Measurements from ENCODE around the gene RHOJ. TPM values are rescaled to one million over a fixed set of nuclear protein-coding genes. Genes with fewer than 3 reads are reported as not detected.

The RHOJ gene
- total and polyA plus RNA-seq, 2 of the 8 experiments (the other 6 are each of a cell fraction or from before 2014, with no cell fraction given): 0.11 TPM; not detected in 1

DNA sequence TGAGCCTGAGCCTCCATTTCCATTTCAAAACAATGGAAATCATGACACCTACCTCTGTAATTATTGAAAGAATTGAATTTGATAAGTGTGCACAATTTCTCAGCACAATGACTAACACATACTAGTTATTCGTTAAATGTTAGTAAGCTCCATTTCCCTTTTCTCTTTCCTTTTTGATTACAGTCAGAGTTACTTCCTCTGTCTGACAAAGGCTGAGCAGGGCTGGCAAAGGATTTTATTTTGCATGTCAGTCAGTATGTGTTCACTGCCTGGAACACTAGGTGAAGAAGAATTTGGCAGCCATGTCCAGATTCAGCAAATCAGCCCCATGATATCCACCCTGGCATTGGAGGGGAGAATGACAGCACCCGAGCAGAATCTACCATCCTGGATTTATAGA lies 12.2 kb upstream of the RHOJ start:
- no peak overlapping the region for H2AK5ac ChIP-seq (ENCODE audit: low read depth, low read length)
- H2BK12ac ChIP-seq (ENCODE audit: low read depth, low read length): no peak overlapping the region
- no peak overlapping the region for H3K18ac ChIP-seq (ENCODE audit: extremely low read depth, low read length)
- no peak overlapping the region for H2BK120ac ChIP-seq (replicated peaks; ENCODE audit: low read depth, low read length)
- no peak overlapping the region for H2BK5ac ChIP-seq (ENCODE audit: low read depth, low read length)
- H2AFZ ChIP-seq (ENCODE audit: low read length): no peak overlapping the region
- H3K4me1 ChIP-seq (replicated peaks in 1 of 4; ENCODE audit: control insufficient read depth in 3 of 4, insufficient read depth in 4 of 4, low read length in 3 of 4): no peaks in the 10 kb centered on the region
- no peaks in the 10 kb centered on the region for H3K27me3 ChIP-seq (replicated peaks in 1 of 4; ENCODE audit: control insufficient read depth in 3 of 4, extremely low read depth in 1 of 4, insufficient read depth in 3 of 4, low read length in 3 of 4)
- no peak overlapping the region for H3K4me3 ChIP-seq (ENCODE audit: extremely low read depth in 1 of 4, insufficient read depth in 2 of 4, low read depth in 3 of 4, low read length in 4 of 4)
- DNase-seq (ENCODE audit: low read depth in 1 of 2, low spot score in 2 of 2) (no peak), FAIRE-seq (no peak)
- H4K91ac ChIP-seq (replicated peaks; ENCODE audit: insufficient read length, low read length): no peak overlapping the region
- no peak overlapping the region for H3K27ac ChIP-seq (ENCODE audit: low read depth, low read length)
- H4K8ac ChIP-seq (ENCODE audit: extremely low read depth, insufficient read depth, low read length): no peak overlapping the region
- no peak overlapping the region for H3K4me2 ChIP-seq (ENCODE audit: insufficient read depth in 1 of 2, low read depth in 2 of 2, low read length in 2 of 2)
- H3K23ac ChIP-seq (ENCODE audit: insufficient read length): no peak overlapping the region
- WGBS, 2 experiments (ENCODE audit: extremely low coverage in 1 of 2, insufficient coverage in 1 of 2, insufficient read length in 1 of 2, insufficient replicate concordance in 2 of 2, low coverage in 1 of 2, low lambda C conversion rate in 2 of 2, missing lambda C conversion rate in 1 of 2): 90% methylated on average over 2 of the region's 2 CpGs; no CpG with 5 or more reads in 1 of the 2 experiments
- H3K79me2 ChIP-seq (ENCODE audit: control insufficient read depth in 1 of 2, insufficient read depth in 2 of 2, low read length in 2 of 2): no peaks in the 10 kb centered on the region
- POLR2A ChIA-PET (ENCODE audit: partially characterized antibody): no interaction called here
- no peaks in the 10 kb centered on the region for H4K20me1 ChIP-seq (replicated peaks in 1 of 2; ENCODE audit: control insufficient read depth in 1 of 2, insufficient read depth in 2 of 2, low read length in 2 of 2)
- no peaks in the 10 kb centered on the region for H3K23me2 ChIP-seq (ENCODE audit: low read depth, low read length)
- no peak overlapping the region for H3K4ac ChIP-seq (replicated peaks; ENCODE audit: insufficient read length, low read depth, low read length)
- H3K56ac ChIP-seq (replicated peaks; ENCODE audit: insufficient read length, low read depth, low read length): no peak overlapping the region
- H3K9ac ChIP-seq (replicated peaks in 1 of 4; ENCODE audit: extremely low read depth in 1 of 4, low read depth in 3 of 4, low read length in 3 of 4): no peak overlapping the region
- H3K14ac ChIP-seq (ENCODE audit: insufficient read length): no peak overlapping the region
- H4K5ac ChIP-seq (ENCODE audit: insufficient read length, low read depth, low read length): no peak overlapping the region
- peaks cover 5 to 9% of the 10 kb centered on the region in 2 experiments; a peak in 1 of 4 replicates for H3K9me3 ChIP-seq (ENCODE audit: insufficient read depth in 2 of 2, low read depth in 1 of 2, low read length in 1 of 2)
- no peak overlapping the region for H2BK15ac ChIP-seq (ENCODE audit: low read length)
- H3K36me3 ChIP-seq (ENCODE audit: control insufficient read depth in 2 of 4, insufficient read depth in 4 of 4, low read length in 3 of 4): no peaks in the 10 kb centered on the region
- no peak overlapping the region for H2BK20ac ChIP-seq (ENCODE audit: low read length)
- TF ChIP-seq GTF2F1 (IDR thresholded peaks at IDR 0.05; ENCODE audit: borderline replicate concordance, low read depth, low read length) (no peak), EZH2 (IDR thresholded peaks at IDR 0.05; ENCODE audit: low read depth, low read length, severe bottlenecking) (no peak), RXRA (IDR thresholded peaks at IDR 0.05; ENCODE audit: insufficient read depth, low read depth, low read length) (no peak), NANOG (IDR thresholded peaks at IDR 0.05; ENCODE audit: insufficient read depth, low read depth, low read length, poor library complexity, severe bottlenecking) (no peak), CEBPB (IDR thresholded peaks at IDR 0.05; ENCODE audit: low read depth, low read length) (no peak), SUZ12 (IDR thresholded peaks at IDR 0.05; ENCODE audit: low read length) (no peak)
- CTCF ChIA-PET (ENCODE audit: partially characterized antibody): interaction anchor here (0.6 to 1.8 kb wide), 3 partner anchors 12 to 1698 kb away, joined by 3 to 4 read pairs (median 3); no protein-coding TSS in a partner anchor
- no peaks in the 10 kb centered on the region for H3K79me1 ChIP-seq (ENCODE audit: low read depth, low read length)

Data from H1 (cell line).